NCI-H774 (cell line): ENCODE measurements around the gene CYTL1.
A peak's percentile ranks its signal among the peaks of the same experiment; 100 is the strongest.
"Not testable (repeated sequence)": the region's sequence is repeated elsewhere in the genome, so short reads cannot be mapped to it uniquely, and the experiment has no call there.

Source experiments
- DNase-seq: peaks from one replicate; lab custom pipeline; 2025; lab: John Stamatoyannopoulos, UW

Gene CYTL1, protein sequence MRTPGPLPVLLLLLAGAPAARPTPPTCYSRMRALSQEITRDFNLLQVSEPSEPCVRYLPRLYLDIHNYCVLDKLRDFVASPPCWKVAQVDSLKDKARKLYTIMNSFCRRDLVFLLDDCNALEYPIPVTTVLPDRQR

DNA sequence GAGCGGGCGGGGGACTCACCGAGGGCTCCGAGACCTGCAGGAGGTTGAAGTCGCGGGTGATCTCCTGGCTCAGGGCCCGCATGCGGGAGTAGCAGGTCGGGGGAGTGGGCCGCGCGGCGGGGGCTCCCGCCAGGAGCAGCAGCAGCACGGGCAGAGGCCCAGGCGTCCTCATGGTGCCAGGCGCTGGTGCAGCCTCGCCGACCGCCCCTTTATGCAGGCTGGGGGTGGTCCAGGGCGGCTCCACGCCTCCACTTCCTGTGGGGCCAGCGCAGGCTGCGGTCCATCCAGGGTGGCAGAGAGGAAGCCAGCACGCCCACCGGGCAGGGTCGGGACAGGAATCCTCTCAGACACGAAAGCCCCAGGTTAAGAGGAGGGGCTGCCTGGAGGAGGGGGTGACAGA is at the start of gene CYTL1:
TSS of gene CYTL1 (minus strand) at position 185 of the 400 bp plus-strand sequence. CDS start at position 172, 13 bp downstream.
- no peak for DNase-seq

DNA sequence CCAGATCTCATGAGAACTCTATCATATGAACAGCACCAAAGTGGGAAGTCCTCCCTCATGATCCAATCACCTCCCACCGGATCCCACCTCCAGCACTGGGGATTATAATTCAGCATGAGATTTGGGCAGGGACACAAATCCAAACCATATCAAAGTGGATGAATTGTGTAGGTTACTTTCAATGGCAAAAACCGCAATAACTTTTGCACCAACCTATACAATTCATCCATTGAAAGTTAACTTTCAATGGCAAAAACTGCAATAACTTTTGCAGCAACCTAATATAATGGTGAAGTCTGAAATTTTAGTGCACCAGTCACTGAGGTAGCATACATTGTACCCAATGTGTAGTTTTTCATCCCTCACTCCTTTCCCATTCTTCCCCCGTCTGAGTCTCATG is 48.6 kb upstream of the CYTL1 start:
- DNase-seq: no peak

DNA sequence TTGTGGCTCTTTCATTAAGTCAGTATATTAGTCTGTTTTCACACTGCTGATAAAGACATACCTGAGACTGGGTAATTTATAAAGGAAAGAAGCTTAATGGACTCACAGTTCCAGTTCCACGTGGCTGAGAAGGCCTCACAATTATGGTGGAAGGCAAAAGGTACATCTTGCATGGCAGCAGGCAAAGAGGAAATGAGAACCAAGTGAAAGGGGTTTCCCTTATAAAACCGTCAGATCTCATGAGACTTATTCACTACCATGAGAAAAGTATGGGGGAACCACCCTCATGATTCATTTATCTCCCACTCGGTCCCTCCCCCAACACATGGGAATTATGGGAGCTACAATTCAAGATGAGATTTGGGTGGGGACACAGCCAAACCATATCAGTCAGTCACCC is 47.7 kb upstream of the CYTL1 start:
- DNase-seq: not testable (repeated sequence)

DNA sequence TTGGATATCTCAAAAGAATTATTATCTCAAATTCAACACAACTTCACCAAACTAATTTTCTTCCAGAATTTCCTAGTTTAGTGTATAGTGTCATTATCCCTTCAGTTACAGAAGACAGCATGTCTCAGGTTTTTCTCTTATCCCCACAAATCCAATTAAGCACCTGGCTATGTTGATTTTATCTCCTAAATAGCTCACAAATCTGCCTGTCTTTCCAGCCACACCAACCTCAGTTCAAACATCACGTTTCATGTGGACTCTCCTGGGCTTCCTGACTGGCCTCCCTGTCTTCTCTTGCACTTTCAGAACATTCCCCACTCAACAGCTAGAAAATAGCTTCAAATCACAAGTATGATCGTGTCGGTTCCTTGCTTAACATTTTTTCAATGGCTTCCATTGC is 46.8 kb upstream of the CYTL1 start:
- no peak for DNase-seq

DNA sequence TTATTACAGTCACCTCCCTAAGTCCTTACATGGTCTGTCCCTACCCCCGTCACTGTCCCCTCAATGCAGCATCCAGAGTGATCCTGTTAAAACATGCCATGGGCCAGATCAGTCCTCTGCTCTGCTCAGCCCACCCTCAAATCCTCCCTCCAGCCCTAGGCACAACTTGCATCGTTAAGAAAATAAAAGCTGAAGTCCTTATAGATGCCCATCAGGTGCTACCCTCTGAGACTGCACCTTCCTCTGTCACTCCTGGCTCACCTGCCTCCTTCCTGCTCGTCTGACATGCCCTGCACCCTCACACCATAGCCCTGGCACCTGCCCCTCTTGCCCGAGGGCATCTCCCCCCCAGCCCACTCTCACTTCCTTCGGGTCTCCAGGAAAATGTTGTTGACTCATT is 36.2 kb upstream of the CYTL1 start:
- no peak for DNase-seq

DNA sequence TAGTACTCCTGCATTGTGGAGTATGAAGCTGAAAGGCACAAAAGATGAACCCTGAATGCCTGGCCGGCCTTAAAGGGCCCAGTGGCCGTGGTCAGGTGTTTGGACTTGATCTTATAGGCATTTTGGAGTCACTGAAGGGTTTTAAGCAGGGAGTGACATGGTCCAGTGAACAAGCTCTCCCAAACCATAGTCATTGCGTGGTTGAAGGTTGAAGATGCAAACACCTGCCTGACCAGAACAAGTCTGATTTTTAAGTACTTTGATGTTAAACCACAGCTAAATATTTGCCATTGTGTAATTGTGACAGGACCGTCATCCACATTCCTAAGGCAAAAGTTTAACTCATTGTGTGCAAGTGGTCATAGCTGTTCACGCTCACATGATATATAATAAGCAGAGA is 35.3 kb upstream of the CYTL1 start:
- no peak for DNase-seq

DNA sequence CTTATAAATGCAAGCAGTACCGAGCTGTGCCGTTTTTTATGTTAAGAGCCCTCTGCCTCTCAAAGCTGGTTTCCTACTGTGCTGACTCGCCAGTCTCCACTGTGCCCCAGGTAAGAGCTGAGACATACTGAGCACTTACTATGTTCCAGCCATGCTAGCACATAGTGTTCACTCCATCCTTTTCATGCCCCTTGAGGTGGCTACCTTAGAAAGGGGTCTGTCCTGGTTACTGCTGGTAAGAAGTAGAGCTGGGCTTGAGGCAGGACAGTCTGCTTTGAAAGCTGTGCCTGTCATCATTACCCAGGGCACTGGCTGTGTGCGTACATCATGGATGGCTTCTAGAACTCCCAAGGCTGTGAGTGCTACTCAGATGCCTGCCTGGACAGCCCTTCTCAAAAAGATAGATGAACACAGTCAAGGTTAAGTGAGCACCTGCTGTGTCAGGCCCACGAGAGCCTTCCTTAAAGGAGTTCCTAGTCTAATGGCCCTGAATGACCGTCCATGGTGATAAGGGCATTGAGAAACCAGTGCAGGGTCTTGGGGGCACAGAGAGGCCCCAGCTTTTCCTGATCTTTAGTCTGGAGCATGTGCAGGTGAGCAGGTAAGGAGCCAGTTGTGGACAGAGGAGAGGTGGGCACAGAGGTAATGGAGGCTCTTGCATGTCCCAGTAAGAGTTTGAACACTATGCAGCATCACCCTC is 33.6 kb upstream of the CYTL1 start:
- no peak for DNase-seq

DNA sequence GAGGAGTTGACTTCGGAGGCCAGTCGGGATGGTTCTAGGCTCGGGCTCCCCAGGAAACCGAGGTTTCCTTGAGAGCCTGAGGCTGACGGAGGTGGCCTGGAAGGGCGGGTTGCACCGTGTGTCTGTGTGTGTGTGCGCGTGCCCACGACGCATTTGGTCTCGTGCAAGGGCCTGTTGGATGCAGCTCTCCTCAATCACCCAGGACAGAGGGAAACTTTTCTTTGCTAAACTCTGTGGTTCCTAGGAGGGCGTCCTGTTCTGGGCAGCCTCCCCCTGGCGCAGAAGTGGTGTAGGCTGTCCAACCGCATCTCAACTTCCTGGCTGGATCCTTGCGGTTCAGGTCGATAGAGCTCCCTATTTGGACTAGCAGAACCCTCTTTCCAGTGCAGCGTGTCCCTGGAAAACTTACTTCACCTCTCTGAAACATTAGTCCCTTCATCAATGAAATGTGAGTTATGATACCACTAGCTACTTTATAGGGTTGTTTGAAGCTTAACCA is 33.0 kb upstream of the CYTL1 start:
- DNase-seq: no peak

DNA sequence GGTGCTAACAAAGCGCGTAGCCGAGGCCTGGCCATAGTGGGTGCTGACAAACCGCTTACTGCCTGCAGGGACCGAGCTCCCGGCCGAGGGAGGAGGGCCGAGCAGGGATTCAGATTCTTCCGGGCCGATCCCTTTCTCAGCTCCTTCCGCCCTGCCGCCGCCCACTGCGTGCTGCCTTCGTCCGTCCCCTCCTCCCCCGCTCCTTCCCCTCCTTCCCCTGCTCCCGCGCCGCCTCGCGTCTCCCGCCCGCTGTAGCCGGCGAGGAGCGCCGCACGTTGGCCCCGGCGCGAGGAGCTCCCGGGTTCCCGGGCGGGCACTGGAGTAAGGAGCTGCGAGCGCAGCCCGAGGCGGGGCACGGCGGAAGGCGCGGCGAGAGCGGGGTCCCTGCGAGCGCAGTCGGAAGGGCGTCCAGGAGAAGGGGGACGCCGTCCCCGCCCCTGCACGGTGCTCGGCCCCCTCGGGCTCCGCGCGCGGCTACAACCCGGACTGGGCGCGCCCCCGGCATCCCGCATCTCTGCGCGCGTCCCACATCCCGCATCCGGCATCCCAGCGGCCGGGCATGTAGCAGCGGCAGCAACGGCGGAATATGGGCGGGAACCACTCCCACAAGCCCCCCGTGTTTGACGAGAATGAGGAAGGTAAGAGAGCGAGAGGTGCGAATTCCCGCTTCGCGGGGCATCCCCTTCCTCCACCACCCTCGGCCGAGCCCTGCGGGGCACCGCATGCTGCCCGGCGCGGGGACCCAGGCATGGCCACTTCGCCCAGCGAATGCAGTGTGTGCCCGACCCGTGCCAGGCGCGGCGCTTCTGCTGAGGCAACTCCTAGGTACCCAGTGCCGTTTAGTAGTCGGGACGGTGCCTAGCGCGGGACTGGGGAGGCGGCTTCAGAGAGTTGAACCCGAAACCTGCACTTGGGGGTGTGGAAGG is 32.3 kb upstream of the CYTL1 start, which contains the start of gene STK32B:
TSS of gene STK32B (plus strand) at position 203 of the 926 bp plus-strand sequence.
- no peak for DNase-seq

DNA sequence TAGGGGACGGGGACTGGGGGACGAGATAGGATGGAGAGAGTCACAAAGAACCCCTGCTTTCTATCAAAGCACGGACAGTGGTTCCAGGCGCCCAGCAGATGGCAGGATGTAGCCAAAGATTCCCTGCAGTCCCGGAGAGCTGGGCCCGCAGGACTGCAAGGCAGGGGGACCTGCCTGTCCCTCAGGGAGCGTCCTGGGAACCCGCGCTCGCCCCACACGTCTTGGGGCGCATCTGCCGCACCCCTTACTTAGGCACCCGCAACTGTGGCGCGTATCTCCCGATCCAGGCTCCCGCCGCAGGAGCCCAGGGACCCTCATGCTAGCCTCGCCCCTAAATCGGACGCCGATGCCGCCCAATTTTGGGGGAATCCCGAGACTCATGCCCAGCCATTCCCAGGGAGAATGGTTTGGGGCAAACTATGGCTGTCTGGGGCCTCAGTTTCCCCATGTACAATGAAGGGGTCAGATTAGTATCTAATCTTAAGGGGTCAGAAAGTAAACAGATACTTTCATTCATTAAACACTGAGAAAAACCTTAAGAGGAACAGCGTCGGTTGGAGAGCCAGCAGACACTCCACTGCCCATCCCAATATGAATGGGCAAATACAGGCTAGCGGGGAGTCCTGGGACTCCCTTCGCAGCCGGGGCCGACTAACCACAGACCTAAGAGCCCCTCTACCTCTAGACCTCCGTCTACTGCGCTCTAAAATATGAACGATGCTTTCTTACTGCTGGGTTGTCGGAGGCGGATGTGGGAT is 31.4 kb upstream of the CYTL1 start:
- peak; percentile 4 for DNase-seq

DNA sequence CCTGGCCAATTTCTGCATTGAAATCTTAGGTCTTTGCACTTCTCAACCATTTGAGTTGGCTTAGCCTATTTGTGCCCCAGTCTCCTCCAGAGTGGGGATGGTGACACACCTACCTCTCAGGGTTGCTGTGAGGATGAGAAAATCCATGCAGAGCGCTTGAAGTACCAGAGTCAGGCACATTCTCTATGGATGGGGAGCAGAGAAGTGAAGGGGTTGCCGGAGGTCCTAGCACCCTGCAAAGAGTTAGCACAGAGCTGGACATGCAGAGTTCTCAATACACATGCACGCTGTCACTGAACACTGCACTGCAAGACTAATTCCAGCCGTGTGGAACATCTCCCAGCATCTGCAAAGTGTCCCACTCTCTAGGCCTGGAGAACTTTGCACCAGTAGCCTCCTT is 29.5 kb upstream of the CYTL1 start:
- DNase-seq: no peak

DNA sequence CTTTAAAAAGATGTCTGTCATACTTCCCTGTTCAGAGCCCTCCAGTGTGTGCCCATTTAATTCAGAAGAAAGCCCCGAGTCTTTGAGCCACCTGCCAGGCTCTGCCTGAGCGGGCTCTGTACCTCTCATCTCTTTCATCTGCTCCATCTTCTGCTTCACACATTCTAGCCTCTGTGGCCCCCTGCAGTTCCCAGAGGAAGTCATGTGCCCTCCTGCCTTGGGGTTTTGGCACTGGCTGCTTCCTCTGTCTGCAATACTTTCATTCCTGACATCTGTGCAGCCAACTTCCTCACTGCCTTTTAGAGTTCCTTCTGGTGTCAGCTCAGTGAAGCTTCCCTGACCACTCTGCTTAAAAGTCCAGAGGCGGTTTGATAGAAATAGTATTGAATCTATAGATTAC is 25.8 kb upstream of the CYTL1 start:
- DNase-seq: no peak

DNA sequence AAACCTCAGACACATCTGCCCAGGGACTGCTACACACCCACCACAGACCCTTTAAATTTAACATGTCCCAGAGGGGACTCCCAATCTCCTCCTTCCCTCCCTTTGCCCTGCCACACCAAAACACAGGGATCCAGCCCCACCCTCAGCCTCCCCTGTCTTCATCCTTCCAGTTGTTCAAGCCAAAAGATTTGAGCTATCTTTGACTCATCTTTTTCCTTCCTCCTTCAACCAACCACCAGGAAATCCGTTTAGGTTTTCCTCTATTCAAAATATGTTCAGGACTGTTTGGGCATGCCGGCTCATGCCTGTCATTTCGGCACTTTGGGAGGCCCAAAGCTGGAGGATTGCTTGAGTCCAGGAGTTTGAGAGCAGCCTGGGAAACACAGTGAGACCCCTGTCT is 25.1 kb upstream of the CYTL1 start:
- no peak for DNase-seq

DNA sequence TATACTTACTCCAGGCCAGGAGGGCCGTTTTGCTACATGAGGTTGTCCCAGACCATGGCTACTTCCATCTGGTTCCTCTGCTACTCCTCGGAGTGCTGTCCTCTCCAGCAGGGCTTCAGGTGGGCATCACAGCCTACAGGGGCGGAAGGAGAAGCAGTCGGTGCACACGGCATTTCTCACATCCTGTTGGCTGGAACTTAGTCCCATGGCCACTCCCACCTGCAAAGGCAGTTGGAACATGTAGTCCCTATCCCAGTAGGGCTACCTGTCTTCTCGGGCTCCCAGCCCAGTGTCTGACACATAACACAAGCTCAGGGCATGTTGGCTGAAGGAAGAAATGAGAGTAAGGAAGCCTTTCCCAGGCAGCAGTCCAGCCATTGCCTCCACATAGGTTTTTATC is 24.3 kb upstream of the CYTL1 start:
- no peak for DNase-seq

DNA sequence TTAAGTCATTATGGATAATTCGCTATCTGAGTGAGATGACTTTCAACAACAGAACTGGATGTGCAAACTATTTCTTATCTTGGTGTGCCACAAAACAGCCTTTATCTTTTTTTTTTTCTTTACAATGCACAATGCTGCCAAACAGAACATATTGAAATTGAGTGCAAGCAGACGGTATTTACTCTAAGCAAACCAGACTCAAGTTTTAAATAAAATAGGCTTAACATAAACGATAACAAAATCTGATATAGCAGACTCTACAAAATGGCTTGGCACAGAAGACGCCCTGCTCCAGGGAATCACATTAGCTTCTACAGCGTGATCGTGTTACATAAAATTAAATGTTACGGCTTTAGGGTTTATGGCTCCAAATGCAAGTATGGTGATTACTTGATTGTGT is 22.4 kb upstream of the CYTL1 start:
- no peak for DNase-seq

DNA sequence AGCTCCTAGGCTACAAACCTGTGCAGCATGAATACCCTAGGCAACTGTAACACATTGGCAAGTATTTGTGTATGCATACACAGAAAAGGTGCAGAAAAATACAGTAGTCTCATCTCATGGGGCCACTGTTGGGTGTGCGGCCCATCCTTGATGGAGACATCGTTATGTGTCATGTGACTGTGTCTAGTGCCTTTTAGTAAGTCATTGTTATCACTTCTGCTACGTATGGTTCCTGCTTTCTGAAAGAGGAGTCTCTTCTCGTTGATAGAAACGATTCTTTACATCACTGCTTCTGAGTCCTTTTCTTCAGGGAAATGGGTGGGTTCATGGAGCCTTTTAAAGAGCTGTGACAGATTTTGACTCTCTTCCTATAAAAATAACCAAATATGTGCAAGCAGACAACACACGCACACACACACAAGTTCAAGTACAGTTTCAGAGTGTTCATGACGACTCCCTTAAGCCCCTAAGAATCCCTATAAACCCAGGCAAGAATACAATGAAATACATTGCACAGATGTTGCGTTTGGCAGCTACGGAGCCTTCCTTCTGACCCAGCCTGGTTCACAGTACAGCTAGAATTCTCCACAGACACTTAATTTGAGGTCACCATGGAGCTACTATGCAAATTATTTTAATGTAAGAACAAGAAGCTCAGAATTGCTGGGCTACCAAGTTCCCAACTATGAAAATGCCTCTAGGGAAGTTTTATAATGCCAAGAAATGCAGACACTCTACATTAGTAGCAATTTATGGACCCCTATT is 21.8 kb upstream of the CYTL1 start:
- DNase-seq: no peak

DNA sequence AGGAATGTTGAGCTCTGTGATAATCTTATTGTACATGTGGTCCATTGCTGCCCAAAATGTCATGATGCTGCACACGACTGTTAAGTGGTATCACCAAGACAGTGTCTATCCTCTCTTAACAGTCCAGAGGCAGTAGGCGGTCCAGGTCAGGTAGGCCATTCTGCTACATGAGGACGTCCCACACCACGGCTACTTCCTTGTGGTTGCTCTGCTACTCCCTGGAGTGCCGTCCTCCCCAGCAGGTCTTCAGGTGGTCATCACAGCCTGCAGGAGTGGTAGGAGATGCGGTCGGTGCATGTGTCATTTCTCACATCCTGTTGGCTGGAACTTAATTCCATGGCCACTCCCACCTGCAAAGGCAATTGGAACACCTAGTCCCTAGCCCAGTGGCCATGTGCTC is 20.5 kb upstream of the CYTL1 start:
- DNase-seq: no peak

DNA sequence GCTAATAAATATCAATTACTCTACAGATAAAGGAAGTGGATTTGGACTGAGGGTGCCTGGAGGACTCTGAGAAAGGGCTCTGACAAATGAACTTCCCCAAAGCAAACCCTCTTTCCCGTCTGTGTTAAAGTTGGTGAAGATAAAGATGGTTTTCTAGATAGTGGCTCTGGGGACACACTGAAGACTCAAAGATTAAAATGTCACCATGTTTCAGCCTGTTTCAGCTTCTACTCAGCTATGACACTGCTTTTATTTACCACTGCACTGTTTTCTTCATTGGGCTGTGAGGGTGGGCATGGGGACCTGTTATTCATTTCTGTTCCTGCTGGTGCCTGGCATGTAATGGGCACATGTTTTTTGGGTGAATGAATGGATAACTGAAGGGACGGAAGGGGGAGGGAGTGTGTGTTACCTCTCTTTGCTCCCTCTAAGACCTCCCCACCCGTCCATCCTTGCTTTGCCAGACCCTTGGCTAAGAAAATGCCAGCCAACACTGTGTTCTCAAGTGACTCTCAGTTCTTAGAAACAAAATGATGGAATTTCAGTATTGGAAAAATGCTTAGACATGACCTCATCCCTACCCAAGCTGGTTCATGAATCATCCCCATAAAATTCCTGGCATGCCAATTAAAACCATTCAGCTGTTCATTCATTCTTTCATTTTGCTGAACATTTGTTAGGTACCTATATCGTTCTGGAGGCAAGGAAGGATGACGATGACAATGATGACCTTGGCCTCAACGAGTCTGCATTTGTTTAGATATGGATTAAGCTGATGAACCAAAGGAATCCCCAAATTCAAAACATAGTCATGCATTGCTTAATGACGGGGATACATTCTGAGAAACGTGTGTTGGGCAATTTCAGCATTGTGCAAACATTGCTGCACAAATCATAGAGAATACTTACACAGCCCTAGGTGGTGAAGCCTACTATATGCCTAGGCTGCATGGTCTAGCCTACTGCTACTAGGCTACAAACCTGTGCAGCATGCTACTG is 18.6 kb upstream of the CYTL1 start:
- DNase-seq: no peak

DNA sequence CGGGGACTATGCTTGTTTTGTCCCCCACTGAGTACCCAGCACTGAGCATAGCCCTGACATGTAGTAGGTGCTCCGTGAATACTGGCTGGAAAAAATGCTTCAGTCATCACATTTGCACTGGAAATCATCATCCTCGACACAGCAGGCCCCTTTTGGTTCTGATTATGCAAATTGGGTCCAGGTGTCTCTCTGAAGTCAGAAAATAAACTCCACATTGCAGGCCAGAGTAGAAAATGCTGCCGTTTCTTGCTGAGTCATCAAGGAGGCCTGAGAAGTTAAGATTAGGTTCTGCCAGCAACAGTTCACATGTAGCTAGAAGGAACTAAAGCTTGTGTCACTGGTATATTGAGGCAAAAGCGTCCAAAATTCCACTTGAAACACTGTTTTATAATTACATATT is 17.0 kb upstream of the CYTL1 start:
- no peak for DNase-seq

DNA sequence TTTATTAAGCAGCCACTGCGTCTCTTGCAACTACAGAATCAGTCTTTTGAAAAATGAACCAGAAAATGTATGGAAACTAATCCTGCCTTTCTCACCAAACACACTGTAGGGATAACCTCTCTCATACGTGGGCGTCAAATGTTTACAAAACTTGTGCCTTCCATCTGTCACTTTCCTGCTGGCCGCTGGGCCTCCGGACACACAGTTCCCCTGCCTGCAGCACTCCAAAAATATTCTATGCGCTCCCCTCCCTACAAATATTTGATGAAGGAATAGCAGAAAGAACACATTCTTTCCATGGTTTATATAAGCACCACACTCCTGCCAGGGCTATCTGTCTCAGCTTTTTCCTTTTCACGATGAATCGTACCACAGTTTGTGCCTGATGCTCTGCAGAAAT is 14.9 kb upstream of the CYTL1 start:
- no peak for DNase-seq
